ENCODE data around the gene ITGB4. TPM values are rescaled to one million over a fixed set of nuclear protein-coding genes. Genes with fewer than 3 reads are reported as not detected.

The ITGB4 gene
- total and polyA plus RNA-seq, 2 of the 13 experiments (the other 11 are each of a cell fraction or from before 2014, with no cell fraction given): 6.9 to 14.5 TPM

GRCh38 chr17:75785016-75785890, 64.0 kb downstream of the ITGB4 start (continued):
- TF ChIP-seq SP4 (CRISPR knock-in tag; IDR thresholded peaks at IDR 0.05) (no peak), SETDB1 (CRISPR knock-in tag; IDR thresholded peaks at IDR 0.05; ENCODE audit: borderline replicate concordance) (no peak), ATAD3A (CRISPR knock-in tag; IDR thresholded peaks at IDR 0.05) (no peak), RNF219 (CRISPR knock-in tag; IDR thresholded peaks at IDR 0.05) (no peak; the same call in 1 of the 2 replicates), ZNF567 (CRISPR knock-in tag; IDR thresholded peaks at IDR 0.05; ENCODE audit: borderline replicate concordance) (no peak), JUN (CRISPR knock-in tag; IDR thresholded peaks at IDR 0.05) (no peak; the same call in none of the 2 replicates), ZNF574 (CRISPR knock-in tag; IDR thresholded peaks at IDR 0.05) (no peak), MTF1 (CRISPR knock-in tag; IDR thresholded peaks at IDR 0.05) (0 out of 2 replicates have a peak, but pooled peaks have one; percentile 58), ATF3 (CRISPR knock-in tag; IDR thresholded peaks at IDR 0.05) (peak; percentile 88), ETS1 (CRISPR knock-in tag; IDR thresholded peaks at IDR 0.05) (no peak), ZNF276 (CRISPR knock-in tag; IDR thresholded peaks at IDR 0.05; ENCODE audit: low read depth) (peak; percentile 94), ZNF180 (CRISPR knock-in tag; IDR thresholded peaks at IDR 0.05; ENCODE audit: borderline replicate concordance, low read depth) (no peak), ZBTB7A (CRISPR knock-in tag; IDR thresholded peaks at IDR 0.05) (no peak; the same call in 1 of the 2 replicates), PHF5A (CRISPR knock-in tag; IDR thresholded peaks at IDR 0.05; ENCODE audit: low read depth, unreplicated experiment) (peak; percentile 51), TAF1 (CRISPR knock-in tag; IDR thresholded peaks at IDR 0.05) (peak; percentile 82), BRD4 (CRISPR knock-in tag; IDR thresholded peaks at IDR 0.05) (peak; percentile 58; the same call in 1 of the 2 replicates), ZNF790 (CRISPR knock-in tag; IDR thresholded peaks at IDR 0.05; ENCODE audit: borderline replicate concordance) (no peak)
